ENCODE results near the gene CNTNAP5. TPM values are rescaled to one million over a fixed set of nuclear protein-coding genes. Genes with fewer than 3 reads are reported as not detected.

CNTNAP5 gene
- polyA plus RNA-seq, 1 donor: 2.2 TPM

GRCh38 chr2:124867247-124867646, 842.2 kb downstream of the CNTNAP5 start:
- 92% methylated on average over 2 of the region's 3 CpGs for WGBS (ENCODE audit: insufficient coverage, low lambda C conversion rate)
- Histone ChIP-seq H3K4me3 (ENCODE audit: low read length) (no peak overlapping the region), H3K27me3 (ENCODE audit: control insufficient read depth, insufficient read depth, low read length) (no peaks in the 10 kb centered on the region), H3K36me3 (ENCODE audit: control insufficient read depth, insufficient read depth, low read length) (no peaks in the 10 kb centered on the region), H3K9me3 (ENCODE audit: control insufficient read depth, low read depth, low read length) (no peaks in the 10 kb centered on the region), H3K27ac (ENCODE audit: low read length) (no peak overlapping the region), H3K4me1 (ENCODE audit: control insufficient read depth, insufficient read depth, low read length) (no peaks in the 10 kb centered on the region)
- no peak for DNase-seq

GRCh38 chr2:124874219-124874618, 849.1 kb downstream of the CNTNAP5 start:
- Histone ChIP-seq H3K4me1 (ENCODE audit: control insufficient read depth, insufficient read depth, low read length) (no peaks in the 10 kb centered on the region), H3K27ac (ENCODE audit: low read length) (no peak overlapping the region), H3K27me3 (ENCODE audit: control insufficient read depth, insufficient read depth, low read length) (no peaks in the 10 kb centered on the region), H3K36me3 (ENCODE audit: control insufficient read depth, insufficient read depth, low read length) (no peaks in the 10 kb centered on the region), H3K4me3 (ENCODE audit: low read length) (no peak overlapping the region), H3K9me3 (ENCODE audit: control insufficient read depth, low read depth, low read length) (no peaks in the 10 kb centered on the region)
- WGBS (ENCODE audit: insufficient coverage, low lambda C conversion rate): no CpG with 5 or more reads among the region's 1 CpG
- no peak for DNase-seq

DNA sequence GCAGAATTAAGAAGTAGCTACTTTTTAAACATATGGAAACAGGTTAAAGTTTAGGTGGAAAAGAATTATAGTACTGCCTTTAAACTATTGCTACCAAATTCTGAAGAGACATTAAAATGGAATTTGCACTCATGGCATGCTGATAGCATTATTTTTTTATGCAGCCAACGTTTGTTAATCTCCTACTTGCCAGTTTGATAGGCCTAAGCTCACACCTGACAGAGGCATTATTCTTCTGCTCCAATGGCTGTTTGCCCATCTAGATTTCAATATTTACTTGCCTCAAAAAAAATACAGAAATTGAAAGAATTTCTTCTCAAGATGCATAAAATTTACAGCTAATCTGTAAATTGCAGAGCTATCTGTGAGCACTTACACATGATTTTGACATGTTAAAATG, 849.6 kb downstream of the CNTNAP5 start:
- no peak for DNase-seq
- no peak overlapping the region for H3K27ac ChIP-seq (ENCODE audit: low read length)
- no peaks in the 10 kb centered on the region for H3K4me1 ChIP-seq (ENCODE audit: control insufficient read depth, insufficient read depth, low read length)
- H3K4me3 ChIP-seq (ENCODE audit: low read length): no peak overlapping the region
- 20% methylated on average over 1 of the region's 1 CpG for WGBS (ENCODE audit: insufficient coverage, low lambda C conversion rate)
- no peaks in the 10 kb centered on the region for H3K27me3 ChIP-seq (ENCODE audit: control insufficient read depth, insufficient read depth, low read length)
- H3K36me3 ChIP-seq (ENCODE audit: control insufficient read depth, insufficient read depth, low read length): no peaks in the 10 kb centered on the region
- H3K9me3 ChIP-seq (ENCODE audit: control insufficient read depth, low read depth, low read length): no peaks in the 10 kb centered on the region

DNA sequence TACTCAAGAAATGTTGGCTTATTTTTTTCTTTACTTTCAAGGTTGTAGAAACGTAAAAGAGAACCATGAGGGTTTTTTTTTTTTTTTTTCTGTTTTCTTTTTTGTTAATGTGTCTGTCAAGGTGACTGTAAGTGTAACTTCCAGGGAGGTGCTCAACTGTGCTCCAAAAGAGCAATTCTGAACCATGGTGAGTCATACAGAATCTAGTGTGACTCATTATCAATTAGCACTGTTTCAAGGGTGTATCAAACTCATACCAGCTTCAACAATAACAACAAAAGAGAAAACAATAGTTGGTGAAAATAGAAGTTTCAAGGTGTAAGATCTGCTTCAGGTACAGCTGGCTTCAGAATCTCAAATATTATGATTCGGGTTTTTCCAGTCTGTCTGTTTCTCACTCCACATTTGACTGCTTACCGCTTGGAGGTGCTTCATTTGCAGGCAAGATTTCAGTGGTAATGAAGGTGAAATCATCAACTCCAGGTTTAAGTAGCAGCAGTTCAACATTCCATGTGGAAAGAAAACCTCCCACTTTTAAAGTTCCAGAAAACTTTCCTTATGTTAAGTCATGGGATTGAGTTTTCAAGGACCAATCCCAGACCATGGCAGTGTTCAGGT, 850.6 kb downstream of the CNTNAP5 start:
- no peaks in the 10 kb centered on the region for H3K27me3 ChIP-seq (ENCODE audit: control insufficient read depth, insufficient read depth, low read length)
- no peak overlapping the region for H3K4me3 ChIP-seq (ENCODE audit: low read length)
- no CpG with 5 or more reads among the region's 3 CpGs for WGBS (ENCODE audit: insufficient coverage, low lambda C conversion rate)
- H3K27ac ChIP-seq (ENCODE audit: low read length): no peak overlapping the region
- no peaks in the 10 kb centered on the region for H3K4me1 ChIP-seq (ENCODE audit: control insufficient read depth, insufficient read depth, low read length)
- H3K36me3 ChIP-seq (ENCODE audit: control insufficient read depth, insufficient read depth, low read length): no peaks in the 10 kb centered on the region
- no peaks in the 10 kb centered on the region for H3K9me3 ChIP-seq (ENCODE audit: control insufficient read depth, low read depth, low read length)
- DNase-seq: no peak

DNA sequence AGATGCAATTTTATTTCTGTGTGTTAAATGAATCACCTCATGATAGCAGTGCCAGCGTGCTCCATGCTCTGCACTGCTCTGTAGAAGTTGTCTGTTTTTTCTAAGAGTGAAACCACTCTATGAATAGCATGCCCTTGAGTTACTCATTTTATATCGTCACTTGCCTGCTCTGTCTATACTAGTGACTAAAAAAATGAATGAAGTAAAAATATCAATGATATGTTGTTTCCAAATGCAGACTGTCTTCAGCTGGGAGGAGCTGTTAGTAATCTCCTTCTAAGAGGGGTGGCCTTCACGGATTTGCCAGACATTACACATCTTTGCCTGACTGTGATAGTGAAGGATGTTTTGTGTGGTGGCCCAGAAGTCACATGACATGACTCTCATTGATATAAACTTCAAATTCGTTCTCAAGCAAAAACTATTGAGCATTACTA, 852.1 kb downstream of the CNTNAP5 start:
- no peaks in the 10 kb centered on the region for H3K27me3 ChIP-seq (ENCODE audit: control insufficient read depth, insufficient read depth, low read length)
- no peaks in the 10 kb centered on the region for H3K4me1 ChIP-seq (ENCODE audit: control insufficient read depth, insufficient read depth, low read length)
- H3K27ac ChIP-seq (ENCODE audit: low read length): no peak overlapping the region
- H3K9me3 ChIP-seq (ENCODE audit: control insufficient read depth, low read depth, low read length): no peaks in the 10 kb centered on the region
- H3K36me3 ChIP-seq (ENCODE audit: control insufficient read depth, insufficient read depth, low read length): no peaks in the 10 kb centered on the region
- WGBS (ENCODE audit: insufficient coverage, low lambda C conversion rate): 70% methylated on average over 2 of the region's 4 CpGs
- DNase-seq: no peak
- H3K4me3 ChIP-seq (ENCODE audit: low read length): no peak overlapping the region

DNA sequence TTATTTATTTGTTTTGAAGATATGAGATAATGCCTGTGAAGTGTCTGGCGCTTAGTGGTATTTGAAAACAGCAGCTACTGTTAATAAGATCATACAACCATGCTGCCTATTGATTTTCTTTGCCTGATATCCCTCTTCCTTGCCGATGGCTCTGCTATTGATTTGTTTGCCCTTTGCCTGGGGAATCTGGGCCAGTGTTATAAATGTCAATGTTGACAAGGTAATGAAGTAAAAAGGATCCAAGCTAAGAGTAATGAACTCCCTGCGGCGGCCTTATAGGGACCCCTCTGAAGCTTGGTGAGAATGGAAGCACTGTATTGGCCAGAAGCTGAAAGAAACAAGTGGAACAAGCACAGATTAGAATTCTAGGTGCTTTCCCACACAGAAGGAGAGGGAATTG, 854.6 kb downstream of the CNTNAP5 start:
- Histone ChIP-seq H3K9me3 (ENCODE audit: control insufficient read depth, low read depth, low read length) (no peaks in the 10 kb centered on the region), H3K4me3 (ENCODE audit: low read length) (no peak overlapping the region), H3K4me1 (ENCODE audit: control insufficient read depth, insufficient read depth, low read length) (no peaks in the 10 kb centered on the region), H3K27ac (ENCODE audit: low read length) (no peak overlapping the region), H3K27me3 (ENCODE audit: control insufficient read depth, insufficient read depth, low read length) (no peaks in the 10 kb centered on the region), H3K36me3 (ENCODE audit: control insufficient read depth, insufficient read depth, low read length) (no peaks in the 10 kb centered on the region)
- DNase-seq: no peak
- no CpG with 5 or more reads among the region's 4 CpGs for WGBS (ENCODE audit: insufficient coverage, low lambda C conversion rate)

DNA sequence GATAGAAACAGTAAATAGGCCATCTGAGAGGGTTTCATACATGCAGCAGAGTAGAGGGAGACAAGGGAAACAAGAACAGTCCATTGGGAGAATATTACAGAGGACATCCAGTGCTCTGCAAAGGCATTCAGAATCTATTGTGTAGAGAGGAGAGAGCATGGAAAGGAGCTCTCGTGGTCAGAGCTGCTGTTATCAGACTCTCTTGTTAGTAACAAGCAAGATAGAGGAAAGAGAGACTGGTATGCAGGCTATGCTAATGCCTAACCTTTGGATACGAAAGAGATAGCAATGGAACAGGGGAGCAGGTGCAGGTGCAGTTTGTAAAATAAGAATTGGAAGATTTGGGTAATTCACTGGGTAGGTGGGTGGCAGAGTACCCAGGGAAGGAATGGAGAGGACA, 855.9 kb downstream of the CNTNAP5 start:
- no peak for DNase-seq
- 22% methylated on average over 2 of the region's 2 CpGs for WGBS (ENCODE audit: insufficient coverage, low lambda C conversion rate)
- Histone ChIP-seq H3K36me3 (ENCODE audit: control insufficient read depth, insufficient read depth, low read length) (no peaks in the 10 kb centered on the region), H3K9me3 (ENCODE audit: control insufficient read depth, low read depth, low read length) (no peaks in the 10 kb centered on the region), H3K4me3 (ENCODE audit: low read length) (no peak overlapping the region), H3K4me1 (ENCODE audit: control insufficient read depth, insufficient read depth, low read length) (no peaks in the 10 kb centered on the region), H3K27ac (ENCODE audit: low read length) (no peak overlapping the region), H3K27me3 (ENCODE audit: control insufficient read depth, insufficient read depth, low read length) (no peaks in the 10 kb centered on the region)

GRCh38 chr2:124882423-124882822, 857.3 kb downstream of the CNTNAP5 start:
- Histone ChIP-seq H3K36me3 (ENCODE audit: control insufficient read depth, insufficient read depth, low read length) (no peaks in the 10 kb centered on the region), H3K4me3 (ENCODE audit: low read length) (no peak overlapping the region), H3K27me3 (ENCODE audit: control insufficient read depth, insufficient read depth, low read length) (no peaks in the 10 kb centered on the region), H3K4me1 (ENCODE audit: control insufficient read depth, insufficient read depth, low read length) (no peaks in the 10 kb centered on the region), H3K27ac (ENCODE audit: low read length) (no peak overlapping the region), H3K9me3 (ENCODE audit: control insufficient read depth, low read depth, low read length) (no peaks in the 10 kb centered on the region)
- no CpG with 5 or more reads among the region's 3 CpGs for WGBS (ENCODE audit: insufficient coverage, low lambda C conversion rate)
- no peak for DNase-seq

DNA sequence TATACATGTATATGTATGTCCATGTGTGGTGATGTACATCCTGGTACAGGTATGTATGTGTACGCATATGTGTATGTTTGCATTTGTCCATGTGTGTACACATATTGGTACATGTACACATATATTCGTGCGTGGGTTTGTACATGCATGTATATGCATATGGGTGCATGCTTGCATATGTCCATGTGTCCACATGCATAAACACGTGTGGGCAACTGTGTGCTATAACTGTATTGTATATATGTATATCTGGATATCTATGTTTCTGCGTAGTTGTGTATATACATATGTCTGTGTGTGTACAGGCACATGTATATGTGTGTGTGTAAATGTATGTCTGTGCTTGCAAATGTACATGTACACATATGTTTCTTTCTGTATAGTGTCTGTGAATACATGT, 858.5 kb downstream of the CNTNAP5 start:
- no CpG with 5 or more reads among the region's 5 CpGs for WGBS (ENCODE audit: insufficient coverage, low lambda C conversion rate)
- H3K9me3 ChIP-seq (ENCODE audit: control insufficient read depth, low read depth, low read length): no peaks in the 10 kb centered on the region
- no peaks in the 10 kb centered on the region for H3K27me3 ChIP-seq (ENCODE audit: control insufficient read depth, insufficient read depth, low read length)
- DNase-seq: no peak
- no peak overlapping the region for H3K4me3 ChIP-seq (ENCODE audit: low read length)
- no peak overlapping the region for H3K27ac ChIP-seq (ENCODE audit: low read length)
- no peaks in the 10 kb centered on the region for H3K36me3 ChIP-seq (ENCODE audit: control insufficient read depth, insufficient read depth, low read length)
- no peaks in the 10 kb centered on the region for H3K4me1 ChIP-seq (ENCODE audit: control insufficient read depth, insufficient read depth, low read length)

- no CpG with 5 or more reads among the region's 2 CpGs for WGBS (ENCODE audit: insufficient coverage, low lambda C conversion rate)
- Histone ChIP-seq H3K27me3 (ENCODE audit: control insufficient read depth, insufficient read depth, low read length) (no peaks in the 10 kb centered on the region), H3K9me3 (ENCODE audit: control insufficient read depth, low read depth, low read length) (no peaks in the 10 kb centered on the region), H3K4me1 (ENCODE audit: control insufficient read depth, insufficient read depth, low read length) (no peaks in the 10 kb centered on the region), H3K36me3 (ENCODE audit: control insufficient read depth, insufficient read depth, low read length) (no peaks in the 10 kb centered on the region), H3K4me3 (ENCODE audit: low read length) (no peak overlapping the region), H3K27ac (ENCODE audit: low read length) (no peak overlapping the region)
- no peak for DNase-seq
Measured at GRCh38 chr2:124884315-124884714, 859.2 kb downstream of the CNTNAP5 start.

GRCh38 chr2:124886216-124886615, 861.1 kb downstream of the CNTNAP5 start:
- Histone ChIP-seq H3K36me3 (ENCODE audit: control insufficient read depth, insufficient read depth, low read length) (no peaks in the 10 kb centered on the region), H3K27me3 (ENCODE audit: control insufficient read depth, insufficient read depth, low read length) (no peaks in the 10 kb centered on the region), H3K27ac (ENCODE audit: low read length) (no peak overlapping the region), H3K9me3 (ENCODE audit: control insufficient read depth, low read depth, low read length) (no peaks in the 10 kb centered on the region), H3K4me1 (ENCODE audit: control insufficient read depth, insufficient read depth, low read length) (no peaks in the 10 kb centered on the region), H3K4me3 (ENCODE audit: low read length) (no peak overlapping the region)
- DNase-seq: no peak
